ENCODE results near the gene RUNX2. TPM values are rescaled to one million over a fixed set of nuclear protein-coding genes. Genes with fewer than 3 reads are reported as not detected.
"Not testable (repeated sequence)": the region's sequence is repeated elsewhere in the genome, so short reads cannot be mapped to it uniquely, and the experiment has no call there.

Gene RUNX2
- total RNA-seq, 2 donors from 2014 or later: 30.8 to 33.7 TPM

GRCh38 chr6:45460166-45460565 is 132.0 kb downstream of the RUNX2 start:
- Mint-ChIP-seq H3K4me3 (no peak overlapping the region), H3K36me3 (ENCODE audit: low read depth) (peaks cover 29% of the 10 kb centered on the region), H3K27ac (no peak overlapping the region), H3K27me3 (no peaks in the 10 kb centered on the region), H3K9me3 (no peaks in the 10 kb centered on the region), H3K4me1 (peaks cover 6% of the 10 kb centered on the region)
- no peak for ATAC-seq (replicated peaks)

DNA sequence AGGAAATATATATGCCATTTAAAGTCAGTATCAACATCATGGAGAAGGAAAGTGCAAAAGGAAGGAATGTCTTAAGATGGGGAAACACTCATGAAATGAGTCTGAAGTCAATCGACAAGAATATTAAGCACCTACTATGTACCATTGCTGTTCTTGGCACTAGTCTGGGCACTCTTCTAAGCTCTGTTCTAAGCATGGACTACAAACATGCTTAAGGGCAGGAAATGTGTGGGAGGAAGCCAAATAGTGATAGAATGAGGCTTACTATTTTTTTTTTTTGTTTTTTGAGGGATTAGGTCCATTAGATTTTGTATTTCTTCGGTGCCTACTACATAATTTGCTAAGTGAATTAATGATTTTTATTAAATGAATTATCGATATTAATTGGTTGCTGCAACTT is 133.4 kb downstream of the RUNX2 start:
- Mint-ChIP-seq H3K4me1 (peaks cover 6% of the 10 kb centered on the region), H3K4me3 (no peak overlapping the region), H3K36me3 (ENCODE audit: low read depth) (peaks cover 28% of the 10 kb centered on the region), H3K27me3 (no peaks in the 10 kb centered on the region), H3K27ac (no peak overlapping the region), H3K9me3 (no peaks in the 10 kb centered on the region)
- peak; percentile 49 for ATAC-seq (replicated peaks)

- H3K4me3 Mint-ChIP-seq: no peak overlapping the region
- no peaks in the 10 kb centered on the region for H3K9me3 Mint-ChIP-seq
- H3K27ac Mint-ChIP-seq: no peak overlapping the region
- H3K36me3 Mint-ChIP-seq (ENCODE audit: low read depth): peaks cover 28% of the 10 kb centered on the region
- H3K4me1 Mint-ChIP-seq: peaks cover 5% of the 10 kb centered on the region
- H3K27me3 Mint-ChIP-seq: no peaks in the 10 kb centered on the region
- peak; percentile 72 for ATAC-seq (replicated peaks)
Measured at GRCh38 chr6:45462190-45463134, 134.3 kb downstream of the RUNX2 start.

DNA sequence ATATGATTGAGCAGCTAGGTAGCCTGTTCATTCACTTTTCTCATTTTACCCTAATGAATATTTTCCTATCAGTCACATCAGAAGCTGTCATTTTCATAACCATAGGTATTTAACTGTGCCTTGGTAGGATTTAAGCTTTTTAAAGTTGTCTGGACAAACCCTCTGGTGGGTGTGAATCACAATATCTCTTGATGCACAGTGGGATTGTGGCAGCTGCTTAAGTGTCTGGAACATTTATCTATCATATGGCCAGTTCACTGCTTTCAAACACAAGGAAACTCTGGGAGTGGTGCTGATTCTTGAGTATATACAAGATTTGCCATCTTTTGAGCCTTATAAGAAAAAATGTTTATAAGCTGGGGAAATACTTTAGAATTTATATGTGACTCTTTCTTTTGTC is 136.6 kb downstream of the RUNX2 start:
- Mint-ChIP-seq H3K27ac (no peak overlapping the region), H3K4me1 (peaks cover 19% of the 10 kb centered on the region), H3K36me3 (ENCODE audit: low read depth) (peaks cover 40% of the 10 kb centered on the region), H3K9me3 (no peaks in the 10 kb centered on the region), H3K27me3 (no peaks in the 10 kb centered on the region), H3K4me3 (no peak overlapping the region)
- ATAC-seq (replicated peaks): no peak

- H3K27ac Mint-ChIP-seq: no peak overlapping the region
- no peaks in the 10 kb centered on the region for H3K27me3 Mint-ChIP-seq
- no peak overlapping the region for H3K4me3 Mint-ChIP-seq
- H3K9me3 Mint-ChIP-seq: no peaks in the 10 kb centered on the region
- H3K4me1 Mint-ChIP-seq: peaks cover 22% of the 10 kb centered on the region
- no peak for ATAC-seq (replicated peaks)
- peaks cover 60% of the 10 kb centered on the region for H3K36me3 Mint-ChIP-seq (ENCODE audit: low read depth)
Measured at GRCh38 chr6:45466686-45467085, 138.6 kb downstream of the RUNX2 start.

- H3K9me3 Mint-ChIP-seq; H3K27me3 Mint-ChIP-seq; ATAC-seq (replicated peaks): not testable (repeated sequence)
- Mint-ChIP-seq H3K27ac (peak overlapping the region; percentile 2), H3K4me1 (peaks cover 26% of the 10 kb centered on the region), H3K36me3 (ENCODE audit: low read depth) (peaks cover 68% of the 10 kb centered on the region), H3K4me3 (peak overlapping the region; percentile 28)
Measured at GRCh38 chr6:45467417-45467816, 139.3 kb downstream of the RUNX2 start.

- no peaks in the 10 kb centered on the region for H3K27me3 Mint-ChIP-seq
- peaks cover 30% of the 10 kb centered on the region for H3K4me1 Mint-ChIP-seq
- peak overlapping the region; percentile 2 for H3K27ac Mint-ChIP-seq
- peak; percentile 95 for ATAC-seq (replicated peaks)
- H3K4me3 Mint-ChIP-seq: peak overlapping the region; percentile 28
- H3K9me3 Mint-ChIP-seq: no peaks in the 10 kb centered on the region
- H3K36me3 Mint-ChIP-seq (ENCODE audit: low read depth): peaks cover 72% of the 10 kb centered on the region
Measured at GRCh38 chr6:45467853-45468252, 139.7 kb downstream of the RUNX2 start.

- H3K27me3 Mint-ChIP-seq: no peaks in the 10 kb centered on the region
- ATAC-seq (replicated peaks): no peak
- H3K4me1 Mint-ChIP-seq: peaks cover 45% of the 10 kb centered on the region
- H3K9me3 Mint-ChIP-seq: no peaks in the 10 kb centered on the region
- H3K27ac Mint-ChIP-seq: peak overlapping the region; percentile 25
- H3K36me3 Mint-ChIP-seq (ENCODE audit: low read depth): peaks cover 87% of the 10 kb centered on the region
- peak overlapping the region; percentile 41 for H3K4me3 Mint-ChIP-seq
Measured at GRCh38 chr6:45469663-45470062, 141.5 kb downstream of the RUNX2 start.

GRCh38 chr6:45470131-45470738 is 142.1 kb downstream of the RUNX2 start:
- no peak for ATAC-seq (replicated peaks)
- peak overlapping the region; percentile 41 for H3K4me3 Mint-ChIP-seq
- H3K36me3 Mint-ChIP-seq (ENCODE audit: low read depth): peaks cover 88% of the 10 kb centered on the region
- no peaks in the 10 kb centered on the region for H3K9me3 Mint-ChIP-seq
- H3K27ac Mint-ChIP-seq: no peak overlapping the region
- H3K27me3 Mint-ChIP-seq: no peaks in the 10 kb centered on the region
- peaks cover 50% of the 10 kb centered on the region for H3K4me1 Mint-ChIP-seq

DNA sequence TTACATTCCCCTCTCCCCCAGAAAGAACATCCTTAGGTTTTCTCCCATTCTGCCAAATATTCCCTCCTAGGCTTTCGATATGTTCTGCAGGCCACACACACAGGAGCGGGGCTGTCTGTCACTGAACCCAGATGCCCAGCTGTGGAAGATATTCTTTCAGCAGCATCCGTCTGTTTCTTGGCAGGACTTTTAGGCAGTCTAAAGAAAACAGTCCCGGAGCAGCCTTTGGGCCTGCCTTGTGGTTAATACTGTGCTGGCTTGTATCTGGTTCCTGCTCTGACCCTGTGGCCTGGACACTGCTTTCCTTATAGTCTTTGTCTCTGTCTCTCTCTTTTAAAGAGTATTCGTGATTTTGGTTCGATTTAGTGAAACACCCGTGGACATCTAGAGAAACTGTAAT is 144.3 kb downstream of the RUNX2 start:
- Mint-ChIP-seq H3K4me3 (peak overlapping the region; percentile 52), H3K4me1 (peaks cover 46% of the 10 kb centered on the region), H3K9me3 (no peaks in the 10 kb centered on the region), H3K27me3 (no peaks in the 10 kb centered on the region), H3K27ac (peak overlapping the region; percentile 11), H3K36me3 (ENCODE audit: low read depth) (peaks cover 77% of the 10 kb centered on the region)
- no peak for ATAC-seq (replicated peaks)

- Mint-ChIP-seq H3K9me3 (no peaks in the 10 kb centered on the region), H3K27ac (peak overlapping the region; percentile 11), H3K4me1 (peaks cover 40% of the 10 kb centered on the region), H3K27me3 (no peaks in the 10 kb centered on the region), H3K4me3 (peak overlapping the region; percentile 52), H3K36me3 (ENCODE audit: low read depth) (peaks cover 70% of the 10 kb centered on the region)
- peak; percentile 54 for ATAC-seq (replicated peaks)
Measured at GRCh38 chr6:45473121-45473993, 145.2 kb downstream of the RUNX2 start.

DNA sequence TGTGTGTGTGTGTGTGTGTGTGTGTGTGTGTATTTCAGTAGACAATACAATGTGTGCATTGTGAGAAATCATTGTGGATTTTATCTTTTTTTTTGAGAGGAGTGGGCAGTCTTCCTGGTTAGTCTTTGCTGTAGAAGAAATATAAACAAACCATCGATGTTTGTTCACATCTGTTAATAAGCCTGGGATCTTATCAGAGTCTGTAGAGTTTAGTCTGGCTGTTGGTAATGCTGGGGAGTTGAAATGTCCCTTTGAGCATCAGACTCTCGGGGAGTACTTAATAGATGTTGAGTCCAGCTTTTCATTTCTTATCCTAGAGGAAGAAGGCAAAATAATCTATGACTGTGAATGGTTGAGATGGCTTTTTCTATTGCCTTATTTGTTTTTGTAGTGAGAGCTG is 146.2 kb downstream of the RUNX2 start:
- ATAC-seq (replicated peaks): no peak
- H3K27ac Mint-ChIP-seq: peak overlapping the region; percentile 11
- H3K4me1 Mint-ChIP-seq: peaks cover 35% of the 10 kb centered on the region
- no peaks in the 10 kb centered on the region for H3K27me3 Mint-ChIP-seq
- no peak overlapping the region for H3K4me3 Mint-ChIP-seq
- H3K36me3 Mint-ChIP-seq (ENCODE audit: low read depth): peaks cover 61% of the 10 kb centered on the region
- H3K9me3 Mint-ChIP-seq: no peaks in the 10 kb centered on the region

DNA sequence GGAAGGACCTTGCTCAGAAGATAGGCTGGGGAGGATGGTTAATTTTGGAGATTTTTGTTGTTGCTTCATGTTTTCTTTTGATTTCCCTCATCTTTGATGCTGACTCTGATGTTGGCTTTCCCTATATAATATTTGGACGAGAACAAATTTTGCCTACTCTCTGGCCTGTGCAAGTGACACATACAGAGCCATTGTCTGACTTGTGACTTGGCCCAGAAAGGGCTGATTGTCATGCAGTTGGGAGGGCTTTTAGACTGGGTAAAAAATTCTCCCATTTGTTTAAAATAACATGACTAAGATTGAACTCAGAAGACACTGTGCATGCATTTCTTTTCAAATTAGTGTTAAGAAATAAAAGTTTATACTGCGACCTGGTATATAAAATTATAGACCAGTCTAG is 148.2 kb downstream of the RUNX2 start:
- H3K4me3 Mint-ChIP-seq: no peak overlapping the region
- peaks cover 38% of the 10 kb centered on the region for H3K4me1 Mint-ChIP-seq
- ATAC-seq (replicated peaks): no peak
- no peak overlapping the region for H3K27ac Mint-ChIP-seq
- peaks cover 41% of the 10 kb centered on the region for H3K36me3 Mint-ChIP-seq (ENCODE audit: low read depth)
- H3K9me3 Mint-ChIP-seq: no peaks in the 10 kb centered on the region
- no peaks in the 10 kb centered on the region for H3K27me3 Mint-ChIP-seq

GRCh38 chr6:45477278-45477677 is 149.1 kb downstream of the RUNX2 start:
- Mint-ChIP-seq H3K27ac (no peak overlapping the region), H3K27me3 (no peaks in the 10 kb centered on the region), H3K4me3 (no peak overlapping the region), H3K4me1 (peaks cover 35% of the 10 kb centered on the region), H3K9me3 (no peaks in the 10 kb centered on the region), H3K36me3 (ENCODE audit: low read depth) (peaks cover 32% of the 10 kb centered on the region)
- peak; percentile 37 for ATAC-seq (replicated peaks)
